Measurements from ENCODE around the gene CHRNA4.
"Not testable (repeated sequence)": the region's sequence is repeated elsewhere in the genome, so short reads cannot be mapped to it uniquely, and the experiment has no call there.

Gene CHRNA4

DNA sequence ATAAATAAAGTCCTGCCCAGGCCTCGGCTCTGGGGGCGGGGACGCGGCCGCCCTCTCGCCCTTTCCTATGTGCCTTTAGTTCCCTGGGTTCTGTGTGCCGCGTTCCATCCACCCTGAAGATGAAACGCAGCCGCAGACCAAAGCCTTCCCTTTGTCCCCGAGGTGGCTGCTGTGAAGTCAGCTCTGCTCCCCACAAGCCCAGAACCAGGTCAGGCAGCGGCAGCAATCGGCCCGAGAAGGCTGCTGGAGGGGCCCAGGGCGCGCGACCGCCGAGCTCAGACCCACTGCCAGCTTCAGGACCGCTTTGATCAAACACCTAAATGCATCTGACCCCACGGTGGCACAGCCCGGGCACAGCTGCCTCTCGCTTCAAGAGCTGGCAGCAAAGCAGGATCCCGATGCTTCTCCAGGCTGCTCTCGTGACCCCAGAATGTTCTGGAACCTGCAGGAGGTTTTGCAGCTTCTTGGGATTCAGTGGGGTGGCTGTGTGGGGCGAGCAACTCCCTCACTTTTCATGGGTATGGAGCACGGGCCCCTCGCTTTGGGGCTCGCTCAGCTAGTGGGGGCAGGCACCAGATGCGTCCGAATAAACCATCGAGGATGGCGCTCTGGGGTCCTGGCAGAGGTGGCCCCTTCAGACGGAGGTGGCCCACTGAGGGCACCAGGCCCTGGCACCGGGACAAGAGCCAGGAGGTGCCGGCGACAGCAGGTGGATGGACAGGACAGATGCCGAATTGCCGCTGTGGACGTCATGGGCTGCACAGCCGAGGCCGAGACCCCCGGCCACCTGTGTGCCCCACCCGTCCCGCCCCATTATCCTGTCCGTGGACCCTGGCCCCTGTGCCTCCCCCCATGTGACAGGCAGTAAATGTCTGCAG lies 13.0 kb downstream of the CHRNA4 start:
- DNase-seq: no peak

- DNase-seq: no peak
Measured at GRCh38 chr20:63347081-63347741, 13.9 kb downstream of the CHRNA4 start.

DNA sequence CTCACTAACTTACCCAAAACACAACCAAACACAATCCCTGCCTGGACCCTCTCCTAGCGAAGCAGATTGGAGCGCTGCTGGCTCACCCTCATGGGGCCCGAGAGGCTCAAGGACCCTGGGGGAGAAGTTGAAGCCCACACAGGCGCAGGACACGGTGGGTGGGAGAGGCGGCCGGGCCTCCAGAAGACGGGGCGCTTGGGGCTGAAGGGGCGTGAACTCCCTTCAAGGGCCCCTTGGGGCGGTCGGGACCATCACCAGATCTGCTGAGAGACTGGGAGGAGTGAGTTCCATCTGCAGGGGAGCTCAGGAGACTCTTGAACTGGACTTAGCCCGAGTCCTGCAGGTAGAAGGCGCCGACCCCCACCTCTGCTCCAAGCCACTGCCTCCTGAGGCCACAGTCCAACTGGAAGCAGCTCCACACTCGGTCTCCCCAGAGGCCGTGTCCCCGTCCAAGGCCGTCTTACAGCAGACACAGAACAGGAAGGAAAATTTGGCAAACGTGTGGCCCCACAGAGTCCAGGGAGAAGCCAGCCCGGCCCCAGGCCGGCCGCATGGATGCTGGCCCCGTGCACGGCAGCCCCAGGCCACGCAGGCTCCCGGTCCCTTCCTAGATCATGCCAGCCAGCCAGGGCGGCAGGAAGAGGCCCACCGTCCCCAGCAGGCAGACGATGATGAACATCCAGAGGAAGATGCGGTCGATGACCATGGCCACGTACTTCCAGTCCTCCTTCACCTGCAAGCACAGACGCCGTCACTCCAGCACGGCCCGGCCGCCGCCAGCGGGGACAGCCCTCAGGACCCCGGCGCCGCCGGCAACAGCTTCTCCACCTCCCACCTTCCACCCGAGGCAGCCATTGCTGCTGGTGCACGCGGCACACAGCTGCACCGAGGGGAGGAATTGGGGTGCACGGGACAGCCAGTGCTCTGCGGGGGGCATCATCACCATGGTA lies 14.7 kb downstream of the CHRNA4 start:
- no peak for DNase-seq

DNA sequence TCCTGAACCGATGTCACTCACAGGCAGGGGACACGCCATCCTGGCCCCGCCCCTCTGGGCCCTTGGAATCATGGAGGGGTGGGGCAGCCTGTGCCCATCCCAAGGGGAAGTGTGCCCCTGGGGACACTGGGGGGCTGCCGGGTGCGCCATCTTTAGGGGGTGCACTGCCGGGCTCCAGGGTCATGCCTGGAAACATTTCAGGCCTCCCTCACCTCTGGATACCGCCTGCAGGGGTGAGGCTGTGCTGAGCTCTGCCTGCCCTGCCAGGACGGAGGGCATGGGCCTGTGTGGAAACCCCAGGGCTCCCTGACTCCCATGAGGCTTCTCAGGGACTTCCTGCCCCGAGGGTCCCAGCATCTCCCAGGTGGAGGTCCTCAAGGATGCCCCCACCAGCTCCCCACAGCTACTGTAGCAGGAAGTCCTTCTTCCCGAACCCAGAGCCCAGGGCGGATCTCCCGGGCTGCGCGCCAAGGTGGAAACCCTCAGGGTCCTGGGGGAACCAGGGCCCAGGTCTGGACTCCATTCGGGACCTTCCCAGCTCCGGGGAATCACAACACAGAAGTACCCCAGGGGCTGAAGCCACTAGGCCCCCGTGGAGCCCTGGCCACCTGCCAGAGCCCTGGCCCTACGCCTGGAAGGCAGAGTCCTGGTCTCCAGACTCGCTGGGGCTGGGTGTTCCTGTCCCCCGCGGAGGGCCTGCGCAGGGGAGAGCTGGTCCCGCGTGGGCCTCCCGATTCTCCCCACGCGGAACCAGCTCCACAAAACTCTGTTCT lies 15.6 kb downstream of the CHRNA4 start:
- no peak for DNase-seq

- DNase-seq: no peak
Measured at GRCh38 chr20:63344616-63345327, 16.4 kb downstream of the CHRNA4 start.

DNA sequence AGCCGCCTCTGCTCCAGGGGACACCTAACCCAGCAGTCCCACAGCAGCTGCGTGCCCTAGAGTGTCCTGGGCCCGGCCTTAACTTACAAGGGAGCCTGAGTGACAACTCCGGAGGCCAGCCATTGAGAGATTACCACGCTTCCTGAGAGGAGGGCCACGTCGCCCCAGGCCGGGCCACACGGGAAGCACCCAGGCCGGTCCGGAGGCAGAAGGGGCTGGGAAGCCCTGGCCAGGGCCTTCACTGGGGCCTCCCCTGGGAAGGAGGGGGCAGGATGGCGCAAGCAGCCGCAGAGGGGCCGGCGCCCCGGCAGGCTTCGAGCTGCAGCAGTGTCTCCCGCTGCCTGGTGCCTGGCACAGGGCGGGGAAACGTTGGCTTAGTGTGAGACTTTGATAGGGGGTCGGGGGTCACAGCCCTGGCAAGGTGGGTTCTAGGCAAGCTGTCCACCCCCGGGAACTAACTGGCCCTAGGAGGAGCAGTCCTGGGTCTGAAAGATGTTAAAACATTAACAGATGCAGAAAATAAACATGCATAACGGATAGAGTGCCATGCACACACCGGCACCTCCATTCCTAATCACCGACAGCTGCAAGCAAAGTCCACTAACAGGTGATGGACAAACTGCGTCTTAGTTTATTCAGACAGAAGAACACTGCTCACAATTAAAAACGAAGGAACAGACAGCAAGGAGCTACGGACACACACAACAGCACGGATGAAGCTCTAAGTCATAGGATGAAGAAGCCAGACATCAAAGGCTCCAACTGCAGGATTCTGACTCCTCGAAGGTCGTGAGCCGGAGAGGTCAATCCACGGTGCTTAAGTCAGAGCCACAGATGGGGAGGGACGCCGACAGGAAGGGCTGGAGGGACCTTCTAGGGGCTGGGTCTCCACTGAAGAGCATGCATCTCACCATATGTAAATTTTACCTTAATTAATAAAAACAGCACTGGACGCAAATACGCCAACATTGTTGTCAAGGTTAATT lies 17.4 kb downstream of the CHRNA4 start:
- DNase-seq: no peak

- no peak for DNase-seq
Measured at GRCh38 chr20:63342561-63343459, 18.3 kb downstream of the CHRNA4 start.

DNA sequence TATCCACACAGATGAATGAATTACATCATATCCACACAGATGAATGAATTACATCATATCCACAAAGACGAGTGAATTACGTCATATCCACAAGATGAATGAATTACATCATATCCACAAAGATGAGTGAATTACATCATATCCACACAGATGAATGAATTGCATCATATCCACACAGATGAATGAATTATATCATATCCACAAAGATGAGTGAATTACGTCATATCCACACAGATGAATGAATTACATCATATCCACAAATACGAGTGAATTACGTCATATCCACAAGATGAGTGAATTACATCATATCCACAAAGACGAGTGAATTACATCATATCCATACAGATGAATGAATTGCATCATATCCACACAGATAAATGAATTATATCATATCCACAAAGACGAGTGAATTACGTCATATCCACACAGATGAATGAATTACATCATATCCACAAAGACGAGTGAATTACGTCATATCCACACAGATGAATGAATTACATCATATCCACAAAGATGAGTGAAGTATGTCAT lies 20.9 kb downstream of the CHRNA4 start:
- DNase-seq: not testable (repeated sequence)

DNA sequence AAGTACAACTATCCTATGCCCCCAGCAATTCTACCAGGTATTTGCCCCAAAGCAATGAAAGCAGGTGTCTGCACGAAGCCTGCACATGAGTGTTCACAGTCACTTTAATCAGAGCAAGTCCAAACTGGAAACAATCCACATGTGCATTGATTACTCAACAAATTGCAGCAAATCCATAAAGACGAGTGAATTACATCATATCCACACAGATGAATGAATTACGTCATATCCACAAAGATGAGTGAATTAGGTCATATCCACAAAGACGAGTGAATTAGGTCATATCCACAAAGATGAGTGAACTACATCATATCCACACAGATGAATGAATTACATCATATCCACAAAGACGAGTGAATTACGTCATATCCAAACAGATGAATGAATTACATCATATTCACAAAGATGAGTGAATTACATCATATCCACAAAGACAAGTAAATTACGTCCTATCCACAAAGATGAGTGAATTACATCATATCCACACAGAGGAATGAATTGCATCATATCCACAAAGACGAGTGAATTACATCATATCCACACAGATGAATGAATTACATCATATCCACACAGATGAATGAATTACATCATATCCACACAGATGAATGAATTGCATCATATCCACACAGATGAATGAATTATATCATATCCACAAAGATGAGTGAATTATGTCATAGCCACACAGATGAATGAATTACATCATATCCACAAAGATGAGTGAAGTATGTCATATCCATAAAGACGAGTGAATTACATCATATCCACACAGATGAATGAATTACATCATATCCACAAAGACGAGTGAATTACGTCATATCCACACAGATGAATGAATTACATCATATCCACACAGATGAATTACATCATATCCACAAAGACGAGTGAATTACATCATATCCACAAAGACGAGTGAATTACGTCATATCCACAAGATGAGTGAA lies 21.7 kb downstream of the CHRNA4 start:
- not testable (repeated sequence) for DNase-seq

GRCh38 chr20:63337786-63338420 lies 23.2 kb downstream of the CHRNA4 start:
- DNase-seq: no peak

- no peak for DNase-seq
Measured at GRCh38 chr20:63336232-63336752, 24.9 kb downstream of the CHRNA4 start.

DNA sequence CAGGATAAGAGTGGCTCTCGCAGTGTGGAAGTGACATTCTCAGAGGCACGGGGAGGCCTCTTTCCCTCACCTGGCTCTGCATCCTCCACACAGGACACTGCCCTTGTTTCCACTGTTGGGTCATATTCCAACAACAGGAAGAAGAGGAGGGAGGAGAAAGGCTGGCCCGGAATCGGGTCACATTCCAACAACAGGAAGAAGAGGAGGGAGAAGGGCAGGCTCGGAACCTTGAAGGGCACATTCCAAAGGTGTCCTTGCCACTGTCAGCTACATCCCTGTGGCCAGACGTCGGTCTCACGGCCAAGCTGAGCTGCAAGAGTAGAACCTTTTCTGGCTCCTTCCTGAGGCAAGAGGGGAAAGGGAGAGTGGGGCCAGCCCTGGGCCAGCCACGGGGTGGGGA lies 25.4 kb downstream of the CHRNA4 start:
- DNase-seq: no peak

- DNase-seq: not testable (repeated sequence)
Measured at GRCh38 chr20:63335060-63335459, 26.1 kb downstream of the CHRNA4 start.

DNA sequence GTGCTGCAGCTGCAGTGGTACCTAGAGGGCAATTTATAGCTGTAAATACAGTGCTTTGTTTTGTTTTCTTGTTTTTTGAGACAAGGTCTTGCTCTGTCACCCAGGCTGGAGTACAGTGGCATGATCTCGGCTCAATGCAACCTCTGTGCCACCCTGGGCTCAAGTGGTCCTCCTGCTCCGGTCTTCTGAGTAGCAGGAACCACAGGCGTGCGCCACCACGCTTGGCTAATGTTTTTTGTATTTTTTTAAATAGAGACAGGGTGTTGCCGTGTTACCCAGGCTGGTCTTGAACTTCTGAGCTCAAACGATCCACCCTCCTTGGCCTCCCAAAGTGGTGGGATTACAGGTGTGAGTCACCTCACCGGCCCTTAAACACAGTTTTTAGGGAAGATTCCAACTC lies 26.8 kb downstream of the CHRNA4 start:
- no peak for DNase-seq

DNA sequence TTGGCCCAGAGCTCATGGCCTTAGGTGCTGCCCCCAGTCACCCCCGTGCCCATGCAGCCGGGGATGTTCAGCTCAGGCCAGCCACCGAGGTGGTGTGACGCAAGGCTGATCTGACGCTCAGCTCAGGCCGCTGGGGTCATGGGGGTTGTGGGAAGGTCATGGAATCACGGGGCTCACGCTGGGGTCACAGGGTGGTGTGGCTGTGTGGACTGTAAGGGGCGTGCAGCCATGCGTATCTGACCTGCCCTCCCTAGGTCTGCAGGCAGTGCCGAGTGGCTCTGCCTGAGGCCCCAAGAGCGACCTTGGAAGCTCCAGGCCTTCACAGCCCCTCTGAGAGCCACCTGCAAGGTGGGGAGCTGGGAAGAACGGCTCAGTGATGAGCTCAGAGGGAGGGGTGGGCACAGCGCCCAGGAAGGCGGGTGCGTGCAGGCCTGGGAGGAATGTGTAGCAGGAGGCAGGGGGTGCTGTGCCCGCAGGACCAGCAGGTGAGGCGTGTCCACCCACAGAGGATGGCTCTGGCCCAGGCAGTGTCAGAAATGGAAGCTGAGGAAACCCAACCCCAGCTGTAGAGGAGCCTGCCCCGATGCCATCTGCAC lies 27.8 kb downstream of the CHRNA4 start:
- DNase-seq: peak; percentile 54

GRCh38 chr20:63332488-63333240 lies 28.5 kb downstream of the CHRNA4 start:
- DNase-seq: no peak

Data from NCI-H1694 treated with DMSO at 0.1 percent for 48 hours (cell line).